ENCODE results near the gene FERMT2.

- TF ChIP-seq CREB1 (IDR thresholded peaks at IDR 0.05; ENCODE audit: low read depth) = no peak
- no peak for TF ChIP-seq MAX (IDR thresholded peaks at IDR 0.05)
- no peak for TF ChIP-seq EP300 (IDR thresholded peaks at IDR 0.05; ENCODE audit: borderline replicate concordance)
- no peak for TF ChIP-seq EGR1 (IDR thresholded peaks at IDR 0.05)
- no peak for TF ChIP-seq CEBPB (IDR thresholded peaks at IDR 0.05)
- TF ChIP-seq RAD21 (IDR thresholded peaks at IDR 0.05; ENCODE audit: low read depth) = no peak
- no peak for TF ChIP-seq TCF12 (IDR thresholded peaks at IDR 0.05; ENCODE audit: low read depth)
- TF ChIP-seq TEAD4 (IDR thresholded peaks at IDR 0.05) = no peak
- no peak for TF ChIP-seq YY1 (IDR thresholded peaks at IDR 0.05; ENCODE audit: low read depth)
- no peak for TF ChIP-seq NFIC (IDR thresholded peaks at IDR 0.05)
These were observed 142.7 kb downstream of the FERMT2 start for GRCh38 chr14:52808101-52808500.
